ENCODE data around the gene PHC2.
A peak's percentile ranks its signal among the peaks of the same experiment; 100 is the strongest.
"Not testable (repeated sequence)": the region's sequence is repeated elsewhere in the genome, so short reads cannot be mapped to it uniquely, and the experiment has no call there.

PHC2 gene

GRCh38 chr1:33314416-33314815 is 116.5 kb downstream of the PHC2 start:
- DNase-seq: no peak
- intact Hi-C loops (cut with DNase I): no loop called here

- intact Hi-C loops (cut with DNase I): no loop called here
- no peak for DNase-seq
Observed at GRCh38 chr1:33312413-33312749, 118.5 kb downstream of the PHC2 start.

DNA sequence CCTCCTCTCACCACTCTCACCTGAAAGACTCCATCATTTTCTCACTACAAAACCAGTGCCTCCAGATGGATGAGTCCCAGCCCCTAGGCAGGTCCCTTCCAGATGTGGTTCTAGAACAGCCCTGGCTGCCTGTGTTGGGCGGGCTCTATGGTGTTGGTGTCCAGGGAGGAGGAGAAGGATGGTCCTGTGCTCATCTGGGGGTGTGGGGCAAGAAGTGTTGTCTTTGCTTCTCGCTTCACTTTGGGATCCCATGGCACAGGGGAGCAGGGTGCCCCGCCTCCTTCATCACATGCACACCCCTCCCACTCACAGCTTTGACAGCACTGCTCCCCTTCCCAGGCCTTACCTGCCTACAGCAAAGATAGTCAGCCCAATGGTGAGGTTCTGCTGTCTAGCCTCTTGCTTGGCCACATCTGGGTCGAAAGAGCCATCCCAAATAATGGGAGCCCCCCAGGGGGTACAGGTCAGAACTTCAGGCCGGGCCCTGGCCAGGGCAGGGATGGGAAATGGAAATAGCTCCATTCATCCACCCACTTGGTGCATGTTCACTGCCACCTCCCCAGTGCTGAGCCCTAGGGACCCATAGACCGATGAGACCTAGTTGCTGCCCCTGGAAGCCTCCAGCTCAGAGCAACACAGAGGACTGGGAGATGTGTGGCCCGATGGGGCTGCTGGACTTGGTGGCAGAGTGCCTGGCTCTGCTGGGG is 119.0 kb downstream of the PHC2 start:
- intact Hi-C loops (cut with DNase I): no loop called here
- peak in 1 of 42 donors; percentile 16 for DNase-seq

GRCh38 chr1:33310702-33311101 is 120.2 kb downstream of the PHC2 start:
- intact Hi-C loops (cut with DNase I): no loop called here
- no peak for DNase-seq

DNA sequence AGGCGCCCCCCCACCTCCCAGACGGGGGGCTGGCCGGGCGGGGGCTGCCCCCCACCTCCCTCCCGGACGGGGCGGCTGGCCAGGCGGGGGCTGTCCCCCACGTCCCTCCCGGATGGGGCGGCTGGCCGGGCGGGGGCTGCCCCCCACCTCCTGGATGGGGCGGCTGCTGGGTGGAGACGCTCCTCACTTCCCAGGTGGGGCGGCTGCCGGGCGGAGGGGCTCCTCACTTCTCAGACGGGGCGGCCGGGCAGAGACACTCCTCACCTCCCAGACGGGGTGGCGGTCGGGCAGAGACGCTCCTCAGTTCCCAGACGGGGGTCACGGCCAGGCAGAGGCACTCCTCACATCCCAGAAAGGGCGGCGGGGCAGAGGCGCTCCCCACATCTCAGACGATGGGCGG is 121.5 kb downstream of the PHC2 start:
- DNase-seq: peak in 2 of 42 donors; percentile 3 to 9
- intact Hi-C loops (cut with DNase I): not testable (repeated sequence)

DNA sequence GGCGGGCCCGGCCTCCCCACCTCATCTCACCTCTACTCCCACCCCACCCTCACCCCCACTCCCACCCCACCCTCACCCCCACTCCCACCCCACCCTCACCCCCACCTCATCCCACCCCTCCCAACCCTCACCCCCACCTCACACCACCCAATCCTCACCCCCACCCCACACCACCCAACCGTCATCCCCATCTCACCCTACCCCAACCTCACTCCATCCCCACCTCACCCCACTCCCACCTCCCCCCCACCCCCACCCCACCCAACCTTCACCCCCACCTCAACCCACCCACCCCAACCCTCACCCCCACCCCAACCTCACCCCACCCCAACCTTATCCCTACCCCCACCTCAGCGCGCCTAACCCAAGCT is 123.4 kb downstream of the PHC2 start:
- intact Hi-C loops (cut with DNase I): no loop called here
- DNase-seq: peak in 1 of 42 donors; percentile 24

DNA sequence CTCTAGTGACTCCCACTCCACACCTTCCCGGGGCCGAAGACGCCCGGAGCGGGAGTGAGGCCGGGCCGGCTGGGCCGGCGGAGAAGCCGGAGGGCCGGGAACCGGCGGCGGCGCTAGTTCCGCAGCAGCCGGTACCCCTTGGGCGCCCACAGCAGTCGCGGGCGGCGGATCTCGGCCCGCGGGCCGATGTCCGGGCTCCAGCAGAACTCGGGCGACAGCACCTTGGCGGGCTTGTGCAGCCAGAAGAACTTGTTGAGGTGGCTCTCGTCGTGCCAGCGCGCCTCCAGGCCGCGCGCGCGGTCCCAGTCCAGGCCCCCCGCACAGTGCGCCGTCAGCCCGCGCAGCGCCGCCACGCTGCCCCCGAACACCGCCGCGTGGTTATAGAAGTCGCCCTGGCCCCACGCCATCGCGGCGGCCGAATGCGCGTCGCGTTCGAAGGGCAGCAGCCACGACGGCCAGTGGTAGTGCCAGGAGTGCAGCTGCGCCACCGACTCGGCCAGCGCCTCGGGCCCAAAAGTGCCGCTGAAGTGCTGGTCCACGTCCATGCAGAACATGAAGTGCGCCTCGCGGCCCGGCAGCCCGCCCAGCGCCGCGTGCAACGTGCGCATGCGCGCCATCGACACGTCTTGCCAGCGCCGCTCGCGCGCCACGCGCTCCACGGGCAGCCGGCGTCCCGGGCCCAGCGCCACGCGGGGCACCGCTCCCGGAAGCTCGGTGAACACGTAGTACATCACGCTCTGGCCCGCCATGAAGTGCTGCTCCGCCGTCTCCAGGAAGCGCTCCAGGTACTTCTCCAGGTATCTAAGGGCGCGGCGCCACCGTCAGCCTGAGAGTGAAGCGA is 124.0 kb downstream of the PHC2 start:
- DNase-seq: peak in 1 of 42 donors; percentile 54
- intact Hi-C loops (cut with DNase I): no loop called here

DNA sequence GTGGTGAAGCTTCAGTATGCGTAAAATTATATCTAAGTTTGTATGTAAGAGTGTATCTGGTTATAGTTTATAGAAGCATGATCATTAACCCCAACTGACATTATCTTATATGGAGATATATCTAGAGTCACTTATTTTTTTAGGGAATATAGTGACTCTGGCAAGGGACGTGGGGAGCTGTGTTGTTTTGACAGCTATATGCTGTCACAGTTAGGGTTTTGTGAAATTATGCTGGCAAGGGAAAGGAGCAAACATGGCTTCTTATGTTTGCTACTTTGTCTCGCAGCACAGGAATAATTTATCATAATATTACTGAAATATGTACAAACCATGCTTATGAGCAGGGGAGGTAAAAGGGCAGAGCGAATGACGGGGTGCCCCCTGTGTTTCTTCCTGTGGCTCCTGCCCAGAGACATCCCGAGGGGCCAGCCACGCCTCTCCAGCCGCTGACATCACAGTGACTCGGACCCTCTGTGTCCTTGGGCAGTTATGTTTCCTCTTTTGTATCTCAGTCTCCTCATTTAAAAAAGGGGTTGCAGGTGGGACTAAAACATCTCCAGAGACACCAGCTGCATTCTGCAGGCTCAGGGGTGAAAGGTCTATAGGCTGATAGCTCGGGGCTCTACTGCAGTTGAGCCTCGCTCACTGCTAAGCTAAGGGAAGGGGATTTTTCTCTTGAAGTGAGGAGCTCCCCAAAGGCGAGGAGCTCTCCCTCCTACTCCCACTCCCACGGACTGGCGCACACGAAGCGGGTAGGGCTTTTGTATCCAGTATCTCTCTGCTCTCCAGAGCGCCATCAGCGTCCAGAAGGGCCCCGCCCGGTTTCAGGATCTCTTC is 124.9 kb downstream of the PHC2 start:
- DNase-seq: no peak
- intact Hi-C loops (cut with DNase I): no loop called here

DNA sequence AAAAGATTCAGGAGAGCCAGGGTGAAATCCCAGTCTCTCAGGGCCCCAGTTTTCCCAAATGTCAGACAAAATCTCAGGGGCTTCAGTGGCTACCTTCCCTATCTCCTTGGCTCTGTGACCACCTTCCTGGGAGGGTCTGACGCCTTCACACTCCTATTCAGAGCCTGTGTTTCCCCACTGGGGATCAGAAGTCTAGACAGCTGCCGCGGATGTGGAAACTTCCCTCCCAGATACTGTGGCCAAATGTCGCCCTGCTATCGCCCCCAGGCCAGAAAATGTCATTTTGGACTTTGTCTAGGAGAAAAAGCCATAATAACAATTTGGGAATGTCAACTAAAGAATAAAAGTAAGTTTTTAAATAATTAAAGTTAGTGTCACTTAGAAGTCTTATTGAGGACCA is 125.9 kb downstream of the PHC2 start:
- no peak for DNase-seq
- intact Hi-C loops (cut with DNase I): no loop called here

- intact Hi-C loops (cut with DNase I): no loop called here
- DNase-seq: peak in 2 of 42 donors; percentile 15 to 19
Observed at GRCh38 chr1:33302325-33302724, 128.6 kb downstream of the PHC2 start.

GRCh38 chr1:33301273-33301984 is 129.5 kb downstream of the PHC2 start:
- peak in 2 of 42 donors; percentile 7 to 15 for DNase-seq
- intact Hi-C loops (cut with DNase I): no loop called here

DNA sequence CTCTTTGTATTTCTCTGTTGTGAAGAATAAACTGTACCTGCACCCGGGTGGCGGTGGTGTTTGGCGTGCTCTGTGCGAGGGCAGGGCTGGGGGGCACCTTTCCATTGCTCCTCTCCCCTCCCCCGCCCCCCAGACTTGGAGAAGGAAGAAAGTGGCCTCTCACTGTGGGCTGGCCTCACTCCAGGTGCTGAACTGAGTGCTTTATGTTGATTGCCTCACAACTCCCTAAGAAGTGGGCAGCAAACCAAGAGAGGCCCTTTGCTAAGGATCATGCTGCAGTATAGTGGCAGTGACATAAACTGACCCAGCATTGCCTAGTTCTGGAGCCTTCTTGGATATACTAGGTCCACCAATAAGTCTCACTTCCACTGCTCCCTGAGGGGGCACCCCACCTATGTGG is 130.2 kb downstream of the PHC2 start:
- DNase-seq: peak in 13 of 42 donors; percentile 17 to 69 (median 41)
- intact Hi-C loops (cut with DNase I): no loop called here

DNA sequence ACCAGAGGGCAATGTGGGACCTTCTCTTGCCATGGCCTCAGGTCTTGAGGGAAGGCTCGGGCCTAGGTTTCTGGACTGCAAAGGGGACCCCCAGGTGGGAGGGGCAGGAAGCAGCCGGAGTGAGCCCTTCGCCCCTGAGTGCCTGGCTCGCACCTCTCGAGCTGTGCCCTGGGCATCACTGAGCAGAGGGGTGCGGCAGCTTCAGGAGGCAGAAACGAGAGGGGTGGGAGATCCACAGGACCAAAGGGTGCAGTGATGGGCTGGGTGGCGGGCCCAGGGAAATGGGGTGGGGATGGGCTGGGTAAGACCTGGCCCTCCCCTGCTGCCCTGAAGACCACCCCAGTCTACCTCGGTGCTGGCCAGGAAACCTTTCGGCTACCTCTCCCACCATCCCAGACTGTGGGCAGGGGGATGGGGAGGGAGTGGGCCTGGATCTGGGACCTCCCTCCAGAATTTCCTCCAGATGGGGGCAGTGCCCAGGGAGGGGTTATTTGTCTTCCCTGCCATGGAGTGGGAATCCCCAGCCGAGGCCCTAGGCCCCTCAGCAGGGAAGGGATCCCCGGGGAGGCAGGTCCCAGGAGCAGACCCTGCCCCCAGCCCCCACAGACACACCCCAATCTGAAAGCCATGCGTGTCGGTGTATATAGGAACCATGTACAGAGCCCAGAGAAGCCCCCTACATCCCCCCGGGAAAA is 131.3 kb downstream of the PHC2 start:
- intact Hi-C loops (cut with DNase I): no loop called here
- DNase-seq: no peak

- DNase-seq: peak in 41 of 42 donors; percentile 34 to 84 (median 66)
- intact Hi-C loops (cut with DNase I): no loop called here
Observed at GRCh38 chr1:33298623-33299277, 132.1 kb downstream of the PHC2 start.

DNA sequence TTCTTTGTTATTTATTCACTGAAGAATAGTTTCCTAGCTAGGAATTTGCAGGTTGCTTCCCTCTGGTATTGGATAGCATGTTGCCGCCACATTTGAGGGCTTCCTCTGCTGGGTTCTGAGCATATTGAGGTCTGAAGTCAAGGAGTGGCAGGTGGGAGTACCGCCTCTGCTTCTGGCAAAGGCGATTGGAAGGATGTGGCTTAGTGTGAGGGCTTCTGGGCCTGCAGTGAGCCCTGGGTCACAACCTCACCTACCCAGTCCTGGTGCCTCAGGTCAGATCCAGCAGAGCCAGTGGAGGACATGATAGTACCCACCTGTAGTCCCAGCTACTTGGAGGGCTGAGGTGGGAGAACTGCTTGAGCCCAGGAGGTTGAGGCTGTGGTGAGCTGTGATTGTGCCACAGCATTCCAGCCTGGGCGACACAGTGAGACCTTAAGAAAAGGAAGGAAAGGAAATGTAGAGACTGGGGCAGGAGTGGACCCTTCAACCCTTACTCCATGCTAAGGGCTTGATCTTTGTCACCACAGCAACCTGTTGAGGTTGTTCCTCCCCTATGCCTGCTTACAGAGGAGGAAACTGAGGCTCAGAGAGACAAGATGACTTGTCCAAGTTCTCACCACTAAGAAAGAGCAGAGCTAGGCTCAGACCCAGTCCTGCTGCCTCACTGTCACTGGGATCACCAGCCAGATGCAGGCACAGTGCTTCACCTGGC is 132.8 kb downstream of the PHC2 start:
- no peak for DNase-seq
- intact Hi-C loops (cut with DNase I): no loop called here

- intact Hi-C loops (cut with DNase I): no loop called here
- no peak for DNase-seq
Observed at GRCh38 chr1:33296824-33297223, 134.1 kb downstream of the PHC2 start.

DNA sequence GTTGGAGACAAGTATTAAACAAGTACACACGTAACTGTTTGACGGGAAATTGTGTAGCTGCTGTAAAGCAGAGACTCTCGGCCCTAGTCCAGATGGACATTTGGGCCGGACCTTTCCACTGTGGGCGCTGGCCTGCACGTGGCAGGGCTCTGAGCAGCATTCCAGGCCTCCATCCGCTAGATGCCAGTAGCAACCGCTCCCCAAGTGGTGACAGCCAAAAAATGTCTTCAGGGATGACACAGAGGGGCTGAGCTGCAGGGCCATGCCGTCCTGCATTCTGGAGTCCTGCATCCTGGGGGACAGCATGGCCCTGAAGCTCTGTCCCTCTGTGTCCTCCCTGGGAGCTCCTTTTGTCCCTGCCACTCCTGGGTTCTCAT is 134.8 kb downstream of the PHC2 start:
- peak in 2 of 42 donors; percentile 16 to 23 for DNase-seq
- intact Hi-C loops (cut with DNase I): no loop called here
